ENCODE results near the gene TTC13.

DNA sequence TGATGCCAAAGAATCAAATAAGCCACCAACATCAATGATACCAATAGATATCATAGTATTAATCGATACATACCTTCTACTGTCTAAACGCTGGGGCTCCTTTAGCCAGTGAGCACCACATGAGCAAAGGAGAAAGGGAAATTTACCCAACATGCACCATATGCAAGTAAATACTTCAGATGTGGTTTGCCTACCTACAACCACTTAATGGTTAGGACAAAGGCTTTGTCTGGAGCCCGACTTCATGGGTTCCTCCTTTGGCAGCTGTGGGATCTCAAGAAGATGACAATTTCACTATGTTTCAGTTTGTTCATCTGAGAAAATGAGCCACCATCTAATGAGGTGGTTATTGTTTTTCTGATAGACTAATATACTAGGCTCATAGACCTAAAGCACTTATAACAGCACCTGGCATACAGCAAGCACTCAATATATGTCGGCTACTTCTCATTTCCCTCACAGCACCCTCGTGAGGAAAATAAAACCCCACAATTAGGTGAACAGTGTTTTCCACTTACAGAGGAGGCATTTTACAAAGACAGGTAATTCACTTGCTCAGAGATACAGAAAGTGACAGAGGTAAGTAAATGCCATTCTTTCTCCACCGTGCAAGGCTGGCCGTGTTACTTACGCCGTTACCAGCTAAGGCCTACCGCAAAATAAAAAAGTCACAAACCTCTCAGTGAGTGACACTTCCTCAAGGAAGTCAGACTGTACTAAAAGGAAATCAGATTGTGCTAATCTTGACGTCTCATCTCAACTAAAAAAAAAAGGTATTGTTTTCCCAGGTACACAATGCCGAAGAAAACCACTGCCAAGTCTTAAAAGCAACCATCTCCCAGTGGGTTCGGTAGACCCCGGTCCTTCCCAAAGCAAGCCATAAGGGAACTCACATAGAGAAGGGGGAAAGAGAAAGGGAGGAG is 1.6 kb downstream of the TTC13 start:
- TF ChIP-seq, protein P1, sequence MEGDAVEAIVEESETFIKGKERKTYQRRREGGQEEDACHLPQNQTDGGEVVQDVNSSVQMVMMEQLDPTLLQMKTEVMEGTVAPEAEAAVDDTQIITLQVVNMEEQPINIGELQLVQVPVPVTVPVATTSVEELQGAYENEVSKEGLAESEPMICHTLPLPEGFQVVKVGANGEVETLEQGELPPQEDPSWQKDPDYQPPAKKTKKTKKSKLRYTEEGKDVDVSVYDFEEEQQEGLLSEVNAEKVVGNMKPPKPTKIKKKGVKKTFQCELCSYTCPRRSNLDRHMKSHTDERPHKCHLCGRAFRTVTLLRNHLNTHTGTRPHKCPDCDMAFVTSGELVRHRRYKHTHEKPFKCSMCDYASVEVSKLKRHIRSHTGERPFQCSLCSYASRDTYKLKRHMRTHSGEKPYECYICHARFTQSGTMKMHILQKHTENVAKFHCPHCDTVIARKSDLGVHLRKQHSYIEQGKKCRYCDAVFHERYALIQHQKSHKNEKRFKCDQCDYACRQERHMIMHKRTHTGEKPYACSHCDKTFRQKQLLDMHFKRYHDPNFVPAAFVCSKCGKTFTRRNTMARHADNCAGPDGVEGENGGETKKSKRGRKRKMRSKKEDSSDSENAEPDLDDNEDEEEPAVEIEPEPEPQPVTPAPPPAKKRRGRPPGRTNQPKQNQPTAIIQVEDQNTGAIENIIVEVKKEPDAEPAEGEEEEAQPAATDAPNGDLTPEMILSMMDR (IDR thresholded peaks at IDR 0.05) = no peak
- no peak for TF ChIP-seq EZH2phosphoT487 (IDR thresholded peaks at IDR 0.05)
